Activated naive CD4-positive, alpha-beta T cell treated with anti-CD3 and anti-CD28 coated beads for 36 hours (primary cell): ENCODE data around the gene COX6A1. TPM values are rescaled to one million over a fixed set of nuclear protein-coding genes. Genes with fewer than 3 reads are reported as not detected.
"Not testable (repeated sequence)": the region's sequence is repeated elsewhere in the genome, so short reads cannot be mapped to it uniquely, and the experiment has no call there.

ENCODE experiments used
- CTCF ChIA-PET: fragments of 350-600 bp; sonication (Branson Sonifier 250); formaldehyde crosslinking; loops from one replicate; lab custom pipeline; 2021; ENCODE audit warnings: antibody characterized with exemption; lab: Charles Lee
- DNase-seq: peaks from one replicate; pipeline ENCODE4 v3.0.0-alpha.2; 2020
- H3K27ac Mint-ChIP-seq: one replicate; pipeline ENCODE4 v1.8.0; 2021; ENCODE audit warnings: mild to moderate bottlenecking, mixed read lengths
- H3K27me3 Mint-ChIP-seq: one replicate; pipeline ENCODE4 v1.8.0; 2021; ENCODE audit warnings: low read depth, mixed read lengths
- H3K36me3 Mint-ChIP-seq: one replicate; pipeline ENCODE4 v1.8.0; 2021; ENCODE audit warnings: low read depth, mixed read lengths
- H3K4me1 Mint-ChIP-seq: one replicate; pipeline ENCODE4 v1.8.0; 2021; ENCODE audit warnings: low read depth, mixed read lengths
- H3K4me3 Mint-ChIP-seq: one replicate; pipeline ENCODE4 v1.8.0; 2021; ENCODE audit warnings: mild to moderate bottlenecking, moderate library complexity, mixed read lengths
- H3K9me3 Mint-ChIP-seq: one replicate; pipeline ENCODE4 v1.8.0; 2021; ENCODE audit warnings: mixed read lengths
- intact Hi-C: fragments of 100-400 bp; cut with micrococcal nuclease; formaldehyde crosslinking; loops from one replicate; pipeline ENCODE4 v1.15.1; 2023
- total RNA-seq, 2 experiments: library from RNA; stranded (reverse); gene quantifications; one replicate each; pipeline ENCODE4 v1.2.3, GENCODE V29; 2021

Gene COX6A1
- total RNA-seq, 2 experiments from 2014 or later, result 536 to 540 TPM

DNA sequence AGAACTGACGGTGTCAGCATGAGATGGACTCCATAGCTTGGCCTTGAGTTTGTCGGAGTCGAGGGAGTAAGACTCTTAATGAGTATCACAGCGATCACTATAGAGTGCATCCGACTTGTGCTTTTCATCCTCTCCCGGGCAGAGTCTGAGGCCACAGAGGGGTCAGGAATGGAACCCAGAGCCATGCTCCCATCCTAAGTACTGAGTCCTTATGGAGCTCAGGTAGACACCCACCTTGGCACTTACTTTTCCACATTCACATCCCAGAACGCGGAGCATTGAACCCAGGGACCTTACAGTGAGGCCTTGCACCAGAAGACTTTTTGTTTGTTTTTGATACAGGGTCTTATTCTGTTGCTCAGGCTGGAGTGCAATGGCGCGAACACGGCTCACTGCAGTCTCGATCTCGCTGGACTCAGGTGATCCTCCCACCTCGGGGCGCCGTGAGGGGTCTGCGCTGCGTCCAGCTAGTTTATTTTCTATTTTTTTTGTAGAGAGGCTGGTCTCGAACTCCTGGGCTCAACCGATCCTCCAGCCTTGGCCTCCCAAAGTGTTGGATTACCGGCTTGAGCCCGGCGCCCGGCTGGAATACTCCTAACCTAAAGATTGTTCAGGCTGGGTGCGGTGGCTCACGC, 32.4 kb downstream of the COX6A1 start:
- H3K9me3 Mint-ChIP-seq, result no peaks in the 10 kb centered on the region
- H3K36me3 Mint-ChIP-seq, result peaks cover 8% of the 10 kb centered on the region
- H3K27me3 Mint-ChIP-seq, result no peaks in the 10 kb centered on the region
- intact Hi-C loops, result no loop called here
- H3K4me3 Mint-ChIP-seq, result peak overlapping the region; percentile 90
- no peak for DNase-seq
- peak overlapping the region; percentile 73 for H3K27ac Mint-ChIP-seq
- CTCF ChIA-PET, result interaction anchor here (0.6 to 8.2 kb wide), 14 partner anchors 10 to 186 kb away, joined by 3 to 121 read pairs (median 4); partner anchors contain the start of gene DYNLL1
- peaks cover 37% of the 10 kb centered on the region for H3K4me1 Mint-ChIP-seq

DNA sequence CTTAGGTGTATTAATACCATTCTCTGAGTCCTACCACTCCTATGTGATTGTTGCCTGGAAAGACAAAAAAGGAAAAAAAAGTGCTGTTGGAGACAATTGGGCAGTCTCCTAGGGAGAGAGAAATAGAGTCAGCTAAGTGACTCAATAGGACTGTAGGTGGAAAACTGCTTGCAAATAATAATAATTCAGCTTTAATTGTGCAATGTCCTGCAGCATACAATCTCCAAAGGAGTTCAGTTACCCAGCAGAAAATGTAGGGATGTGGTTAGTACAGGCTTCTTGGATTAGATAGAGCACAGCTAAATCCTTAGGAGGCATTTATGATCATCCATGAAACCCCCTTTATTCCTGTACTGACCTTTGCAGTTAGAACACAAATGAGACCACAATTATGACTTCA, 34.6 kb downstream of the COX6A1 start:
- H3K36me3 Mint-ChIP-seq, result no peaks in the 10 kb centered on the region
- intact Hi-C loops, result no loop called here
- H3K9me3 Mint-ChIP-seq, result no peaks in the 10 kb centered on the region
- CTCF ChIA-PET, result interaction anchor here (0.9 to 1.7 kb wide), 2 partner anchors 32 to 39 kb away, joined by 3 to 6 read pairs; no protein-coding TSS in a partner anchor
- peaks cover 21% of the 10 kb centered on the region for H3K4me1 Mint-ChIP-seq
- no peak for DNase-seq
- no peaks in the 10 kb centered on the region for H3K27me3 Mint-ChIP-seq
- H3K27ac Mint-ChIP-seq, result no peak overlapping the region
- no peak overlapping the region for H3K4me3 Mint-ChIP-seq

GRCh38 chr12:120473807-120474615, 36.1 kb downstream of the COX6A1 start:
- Mint-ChIP-seq H3K4me3 (no peak overlapping the region), H3K36me3 (no peaks in the 10 kb centered on the region), H3K4me1 (peaks cover 13% of the 10 kb centered on the region), H3K9me3 (no peaks in the 10 kb centered on the region), H3K27ac (no peak overlapping the region), H3K27me3 (no peaks in the 10 kb centered on the region)
- intact Hi-C loops, result no loop called here
- CTCF ChIA-PET, result interaction anchor here (2.3 kb wide), 1 partner anchor 20 kb away, joined by 9 read pairs; no protein-coding TSS in a partner anchor
- no peak for DNase-seq

- H3K27me3 Mint-ChIP-seq, result no peaks in the 10 kb centered on the region
- H3K4me1 Mint-ChIP-seq, result peaks cover 13% of the 10 kb centered on the region
- intact Hi-C loops, result no loop called here
- H3K27ac Mint-ChIP-seq, result no peak overlapping the region
- H3K4me3 Mint-ChIP-seq, result no peak overlapping the region
- H3K9me3 Mint-ChIP-seq, result no peaks in the 10 kb centered on the region
- CTCF ChIA-PET, result interaction anchor here (1.1 to 2.3 kb wide), 2 partner anchors 21 to 118 kb away, joined by 5 to 9 read pairs; no protein-coding TSS in a partner anchor
- H3K36me3 Mint-ChIP-seq, result no peaks in the 10 kb centered on the region
- no peak for DNase-seq
These were observed 36.7 kb downstream of the COX6A1 start for GRCh38 chr12:120474616-120474960.

DNA sequence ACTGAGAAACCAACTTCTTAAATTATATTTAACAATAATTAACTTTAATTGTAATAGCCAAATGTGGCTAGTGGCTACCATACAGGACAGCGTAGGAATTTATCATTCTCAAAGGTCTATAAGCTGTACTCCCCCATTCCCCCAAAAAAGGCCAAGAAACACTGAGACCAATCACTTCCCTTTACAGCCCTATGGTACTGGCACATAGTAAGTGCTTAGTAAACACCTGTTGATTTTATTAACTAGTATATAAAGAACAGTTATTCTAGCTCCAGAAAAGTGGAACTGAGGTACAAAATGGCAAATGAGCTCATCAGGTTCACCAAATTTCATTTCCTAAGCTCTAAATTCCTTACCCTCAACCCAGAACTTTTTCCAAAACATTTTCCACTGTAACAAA, 37.7 kb downstream of the COX6A1 start:
- DNase-seq, result no peak
- Mint-ChIP-seq H3K27ac (no peak overlapping the region), H3K9me3 (no peaks in the 10 kb centered on the region), H3K4me1 (peaks cover 8% of the 10 kb centered on the region), H3K27me3 (no peaks in the 10 kb centered on the region), H3K36me3 (no peaks in the 10 kb centered on the region), H3K4me3 (no peak overlapping the region)
- CTCF ChIA-PET, result interaction anchor here (1.1 to 2.3 kb wide), 2 partner anchors 22 to 119 kb away, joined by 5 to 9 read pairs; no protein-coding TSS in a partner anchor
- intact Hi-C loops, result no loop called here

- no peak overlapping the region for H3K4me3 Mint-ChIP-seq
- no peak overlapping the region for H3K27ac Mint-ChIP-seq
- H3K36me3 Mint-ChIP-seq, result no peaks in the 10 kb centered on the region
- no peak for DNase-seq
- H3K4me1 Mint-ChIP-seq, result no peaks in the 10 kb centered on the region
- no peaks in the 10 kb centered on the region for H3K27me3 Mint-ChIP-seq
- H3K9me3 Mint-ChIP-seq, result no peaks in the 10 kb centered on the region
- intact Hi-C loops, result no loop called here
- CTCF ChIA-PET, result interaction anchor here (1.7 kb wide), 1 partner anchor 9 kb away, joined by 6 read pairs; the partner anchor contains the start of gene SRSF9
These were observed 41.5 kb downstream of the COX6A1 start for GRCh38 chr12:120479458-120479857.

DNA sequence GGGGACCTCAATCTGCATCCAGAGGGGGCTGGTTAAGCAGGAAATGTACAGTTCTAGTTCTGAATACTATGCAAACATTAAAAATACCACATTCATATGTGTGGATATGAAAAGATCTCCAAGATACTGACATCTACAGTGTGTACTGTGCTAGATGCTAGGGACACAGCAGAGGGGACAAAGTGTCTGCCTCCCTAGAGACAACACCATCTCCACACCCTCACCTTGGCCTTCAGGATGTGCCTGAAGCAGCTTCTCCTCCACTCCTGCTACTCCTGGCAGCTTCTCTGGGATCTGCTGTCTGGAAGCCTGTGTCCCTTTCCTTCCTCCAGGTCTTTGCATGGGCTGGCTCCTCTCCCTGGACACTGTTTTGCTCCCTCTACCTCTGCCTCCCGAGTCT, 42.3 kb downstream of the COX6A1 start:
- no peaks in the 10 kb centered on the region for H3K9me3 Mint-ChIP-seq
- no peak overlapping the region for H3K4me3 Mint-ChIP-seq
- H3K36me3 Mint-ChIP-seq, result no peaks in the 10 kb centered on the region
- no peaks in the 10 kb centered on the region for H3K27me3 Mint-ChIP-seq
- no peak for DNase-seq
- no peak overlapping the region for H3K27ac Mint-ChIP-seq
- intact Hi-C loops, result no loop called here
- no peaks in the 10 kb centered on the region for H3K4me1 Mint-ChIP-seq
- CTCF ChIA-PET, result interaction anchor here (1.7 kb wide), 1 partner anchor 10 kb away, joined by 6 read pairs; the partner anchor contains the start of gene SRSF9

DNA sequence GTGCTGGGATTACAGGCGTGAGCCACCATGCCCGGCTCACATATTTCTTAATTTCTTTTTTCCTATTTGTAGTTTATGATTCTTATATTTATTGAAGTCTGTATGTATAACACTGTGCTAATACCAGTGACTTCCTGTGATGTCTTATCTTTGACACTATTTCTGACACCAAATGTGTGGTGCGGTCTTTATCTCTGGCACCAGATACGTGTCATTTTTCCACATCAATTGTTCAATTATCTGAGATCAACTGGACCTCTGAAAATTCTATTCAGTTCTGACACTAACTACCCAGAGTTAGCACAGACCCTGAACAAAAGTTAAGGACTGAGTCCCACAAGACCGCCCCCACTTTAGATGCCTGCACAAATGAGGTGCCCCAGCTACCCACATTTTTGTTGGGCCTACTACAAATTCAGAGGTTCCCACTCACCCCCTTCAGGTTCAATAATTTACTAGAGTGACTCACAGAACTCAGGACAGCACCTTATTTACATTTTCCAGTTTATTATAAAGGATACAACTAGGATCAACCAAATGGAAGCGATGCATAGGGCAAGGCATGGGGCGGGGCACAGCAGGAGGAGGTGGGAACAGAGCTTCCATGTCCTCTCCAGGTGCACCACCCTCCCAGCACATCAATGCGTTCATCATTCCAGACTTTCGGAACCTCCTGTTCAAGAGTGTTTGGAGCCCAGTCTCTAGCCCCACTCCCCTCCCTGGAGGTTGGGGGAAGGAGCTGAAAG, 43.3 kb downstream of the COX6A1 start:
- Mint-ChIP-seq H3K4me1 (no peaks in the 10 kb centered on the region), H3K9me3 (no peaks in the 10 kb centered on the region), H3K27me3 (no peaks in the 10 kb centered on the region), H3K4me3 (no peak overlapping the region), H3K27ac (no peak overlapping the region), H3K36me3 (no peaks in the 10 kb centered on the region)
- intact Hi-C loops, result no loop called here
- DNase-seq, result no peak
- CTCF ChIA-PET, result interaction anchor here (0.5 kb wide), 1 partner anchor 10 kb away, joined by 3 read pairs; no protein-coding TSS in a partner anchor

- H3K36me3 Mint-ChIP-seq, result no peaks in the 10 kb centered on the region
- intact Hi-C loops, result no loop called here
- H3K27ac Mint-ChIP-seq, result no peak overlapping the region
These were observed 45.7 kb downstream of the COX6A1 start for GRCh38 chr12:120483621-120484020.

DNA sequence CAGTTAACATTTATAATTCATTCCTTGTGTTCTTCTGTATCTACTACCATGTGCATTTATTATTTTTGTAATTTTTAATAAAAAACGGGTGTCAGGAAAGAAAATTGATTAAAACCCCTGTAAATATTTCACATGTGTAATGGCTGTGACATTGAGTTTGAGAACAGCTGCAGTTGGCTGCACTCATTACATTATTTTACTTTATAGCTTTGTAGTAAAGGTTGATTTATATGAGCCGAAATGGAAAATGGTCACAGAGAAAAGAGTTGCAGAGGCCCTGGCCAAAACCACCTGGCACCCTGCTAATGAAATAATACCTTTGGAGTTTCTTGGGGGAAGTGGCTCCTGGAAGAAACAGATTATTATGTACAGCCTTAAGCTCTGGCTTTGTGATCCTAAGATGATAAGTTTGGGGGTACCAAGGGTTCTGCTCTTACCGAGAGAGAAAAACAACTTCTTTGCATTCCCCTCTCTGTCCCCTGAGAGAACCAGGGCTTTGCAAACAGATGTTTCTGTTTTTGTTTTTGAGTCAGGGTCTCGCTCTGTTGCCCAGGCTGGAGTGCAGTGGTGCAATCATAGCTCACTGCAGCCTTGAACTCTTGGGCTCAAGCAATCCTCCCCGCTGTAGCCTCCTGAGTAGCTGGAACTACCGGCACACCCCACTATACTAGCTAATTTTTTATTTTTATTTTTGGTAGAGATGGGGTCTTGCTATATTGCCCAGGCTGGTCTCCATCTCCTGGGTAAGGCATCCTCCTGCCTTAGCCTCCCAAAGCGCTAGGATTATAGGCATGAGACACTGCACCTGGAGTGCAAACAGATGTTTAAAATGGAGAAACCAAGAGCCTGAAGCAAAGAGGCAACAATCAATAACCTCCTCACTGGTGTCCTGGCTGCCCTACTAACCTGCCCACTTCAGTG, 48.3 kb downstream of the COX6A1 start:
- H3K27me3 Mint-ChIP-seq, result no peaks in the 10 kb centered on the region
- intact Hi-C loops, result no loop called here
- CTCF ChIA-PET, result no interaction called here
- no peaks in the 10 kb centered on the region for H3K36me3 Mint-ChIP-seq
- no peak overlapping the region for H3K4me3 Mint-ChIP-seq
- H3K9me3 Mint-ChIP-seq, result no peaks in the 10 kb centered on the region
- no peak for DNase-seq
- no peaks in the 10 kb centered on the region for H3K4me1 Mint-ChIP-seq
- no peak overlapping the region for H3K27ac Mint-ChIP-seq

More at GRCh38 chr12:120483621-120484020, 45.7 kb downstream of the COX6A1 start:
- Mint-ChIP-seq H3K4me3 (no peak overlapping the region), H3K9me3 (no peaks in the 10 kb centered on the region), H3K27me3 (no peaks in the 10 kb centered on the region), H3K4me1 (no peaks in the 10 kb centered on the region)
- no peak for DNase-seq
- CTCF ChIA-PET, result interaction anchor here (1.3 kb wide), 1 partner anchor 13 kb away, joined by 3 read pairs; no protein-coding TSS in a partner anchor

GRCh38 chr12:120487552-120487951, 49.6 kb downstream of the COX6A1 start:
- DNase-seq, H3K27ac Mint-ChIP-seq, H3K4me1 Mint-ChIP-seq, H3K27me3 Mint-ChIP-seq, H3K36me3 Mint-ChIP-seq, H3K4me3 Mint-ChIP-seq, H3K9me3 Mint-ChIP-seq, intact Hi-C loops: not testable (repeated sequence)
- CTCF ChIA-PET, result interaction anchor here (1.3 kb wide), 1 partner anchor 9 kb away, joined by 3 read pairs; no protein-coding TSS in a partner anchor
